Endothelial cell of umbilical vein (primary cell): ENCODE measurements around the gene FBXL4. TPM values are rescaled to one million over a fixed set of nuclear protein-coding genes. Genes with fewer than 3 reads are reported as not detected.

Source experiments
- BruUV-seq: library from RNA; stranded (reverse); fragments of 400-500 nt; replicated peaks from 2 replicates; lab custom pipeline; 2021; lab: Mats Ljungman, UMichigan
- CTCF ChIA-PET: fragments of 300-600, 350-600 bp; sonication (Branson Sonifier 250); formaldehyde crosslinking; loops from one replicate; lab custom pipeline; 2021; ENCODE audit warnings: antibody characterized with exemption, inconsistent platforms; lab: Charles Lee
- POLR2A ChIA-PET: fragments of 300-600, 350-600 bp; sonication (Branson Sonifier 250); formaldehyde crosslinking; loops from one replicate; lab custom pipeline; 2021; ENCODE audit warnings: antibody characterized with exemption, inconsistent platforms; lab: Charles Lee
- DNase-seq: peaks from one replicate; pipeline ENCODE4 v3.0.0-alpha.2; 2011; ENCODE audit warnings: low read depth, low spot score
- FAIRE-seq: peaks from 2 replicates; lab custom pipeline; 2011; peaks lifted over from hg19 to GRCh38; lab: Jason Lieb, UNC
- H2AFZ ChIP-seq: 2 replicates; pipeline ENCODE4 v1.6.0; 2012; ENCODE audit warnings: low read depth, low read length, control low read depth, inconsistent platforms
- H3K27ac ChIP-seq: 2 replicates; pipeline ENCODE4 v1.5.1; 2011; ENCODE audit warnings: low read depth, mild to moderate bottlenecking, control low read depth, low read length, moderate library complexity; ENCODE audit not compliant: insufficient read depth
- H3K27me3 ChIP-seq, 2 experiments: 2 replicates each; pipeline versions ENCODE4 v1.6.0 to v1.6.1; 2011; ENCODE audit warnings: low read length in 2 of 2, mixed read lengths in 1 of 2; ENCODE audit not compliant: control insufficient read depth in 2 of 2, insufficient read depth in 2 of 2
- H3K36me3 ChIP-seq, 2 experiments: 2 replicates in 1 of 2; 3 replicates in 1 of 2; pipeline ENCODE4 v1.5.1; 2011; ENCODE audit warnings: low read length in 2 of 2, mild to moderate bottlenecking in 1 of 2, moderate library complexity in 1 of 2; ENCODE audit not compliant: control insufficient read depth in 2 of 2, insufficient read depth in 2 of 2; ENCODE audit errors: extremely low read depth in 1 of 2
- H3K4me1 ChIP-seq: 3 replicates; pipeline ENCODE4 v1.5.1; 2011; ENCODE audit warnings: mild to moderate bottlenecking, low read length; ENCODE audit not compliant: control insufficient read depth, insufficient read depth; ENCODE audit errors: extremely low read depth
- H3K4me2 ChIP-seq: 2 replicates; pipeline ENCODE4 v1.6.1; 2011; ENCODE audit warnings: low read length, control low read depth, mixed read lengths; ENCODE audit not compliant: insufficient read depth
- H3K4me3 ChIP-seq, 3 experiments: fragments of 200-600 bp in 1 of 3; sonication (generic), shearing (Covaris generic) in 1 of 3; replicated peaks in 1 of 3; 2 replicates each; pipeline ENCODE4 v1.5.1; 2011 to 2016; ENCODE audit warnings: control low read depth in 3 of 3, low read length in 3 of 3, mild to moderate bottlenecking in 2 of 3, inconsistent platforms in 1 of 3, low read depth in 1 of 3, moderate library complexity in 1 of 3; ENCODE audit not compliant: insufficient read depth in 1 of 3
- H3K79me2 ChIP-seq: 2 replicates; pipeline ENCODE4 v1.6.0; 2012; ENCODE audit warnings: low read length, inconsistent platforms; ENCODE audit not compliant: control insufficient read depth, insufficient read depth
- H3K9ac ChIP-seq: replicated peaks from 2 replicates; pipeline ENCODE3; 2011; ENCODE audit warnings: low read length, control low read depth; ENCODE audit not compliant: insufficient read depth; ENCODE audit errors: extremely low read depth
- H3K9me1 ChIP-seq: replicated peaks from 3 replicates; pipeline ENCODE4 v1.6.0; 2011; ENCODE audit warnings: mild to moderate bottlenecking, low read length; ENCODE audit not compliant: control insufficient read depth, insufficient read depth; ENCODE audit errors: extremely low read depth
- H3K9me3 ChIP-seq: replicated peaks from 2 replicates; pipeline ENCODE4 v1.5.1; 2012; ENCODE audit warnings: low read length, inconsistent platforms; ENCODE audit not compliant: control insufficient read depth, insufficient read depth
- H4K20me1 ChIP-seq: replicated peaks from 2 replicates; pipeline ENCODE3; 2011; ENCODE audit warnings: mild to moderate bottlenecking, low read length; ENCODE audit not compliant: control insufficient read depth, insufficient read depth; ENCODE audit errors: extremely low read depth
- CTCF ChIP-seq, 2 donors: IDR thresholded peaks; 1 replicate in 1 of 2; 2 replicates in 1 of 2; pipeline ENCODE4 v1.5.1; 2011; ENCODE audit warnings: low read length in 2 of 2, mild to moderate bottlenecking in 2 of 2, moderate library complexity in 2 of 2, control low read depth in 1 of 2, inconsistent platforms in 1 of 2, low read depth in 1 of 2; ENCODE audit not compliant: insufficient read depth in 1 of 2; ENCODE audit errors: extremely low read depth in 1 of 2
- EZH2 ChIP-seq: IDR thresholded peaks from 2 replicates; pipeline ENCODE4 v1.6.1; 2012; ENCODE audit warnings: borderline replicate concordance, low read depth, mild to moderate bottlenecking, moderate library complexity, low read length, inconsistent platforms; ENCODE audit not compliant: severe bottlenecking
- FOS ChIP-seq: IDR thresholded peaks from 2 replicates; pipeline ENCODE4 v1.6.1; 2011; ENCODE audit warnings: mild to moderate bottlenecking, low read length, moderate library complexity, borderline replicate concordance; ENCODE audit not compliant: insufficient read depth
- GATA2 ChIP-seq: IDR thresholded peaks from 2 replicates; pipeline ENCODE4 v1.7.0; 2011; ENCODE audit warnings: low read depth, mild to moderate bottlenecking, moderate library complexity, mixed read lengths, low read length; ENCODE audit not compliant: insufficient read length, insufficient read depth
- JUN ChIP-seq: IDR thresholded peaks from 2 replicates; pipeline ENCODE4 v1.6.1; 2011; ENCODE audit warnings: borderline replicate concordance, low read depth; ENCODE audit not compliant: insufficient read length, insufficient read depth
- MAX ChIP-seq: IDR thresholded peaks from 2 replicates; pipeline ENCODE4 v1.6.1; 2011; ENCODE audit not compliant: insufficient read depth, insufficient read length
- MYC ChIP-seq: IDR thresholded peaks from one replicate; pipeline ENCODE4 v1.6.1; 2011; ENCODE audit warnings: mild to moderate bottlenecking, low read depth, low read length
- POLR2A ChIP-seq: IDR thresholded peaks from 2 replicates; pipeline ENCODE4 v1.6.1; 2012; ENCODE audit warnings: low read depth, mild to moderate bottlenecking, control low read depth, low read length
- POLR2AphosphoS5 ChIP-seq: IDR thresholded peaks from 2 replicates; pipeline ENCODE4 v1.6.1; 2012; ENCODE audit warnings: low read depth, mild to moderate bottlenecking, control low read depth, low read length, moderate library complexity; ENCODE audit not compliant: insufficient read depth
- dilution Hi-C: fragments of 300-500 bp; cut with MboI; formaldehyde crosslinking; loops from one replicate; pipeline ENCODE4 v1.15.0; 2019; ENCODE audit warnings: low sequenced_read_pairs; ENCODE audit not compliant: extremely low pct_ligation_motif_present
- intact Hi-C: fragments of 100-400 bp; cut with micrococcal nuclease; formaldehyde crosslinking; loops from one replicate; pipeline ENCODE4 v1.10.0; 2022
- polyA plus RNA-seq, 4 experiments: library from polyadenylated mRNA; depleted of rRNA in 3 of 4; stranded (reverse) in 3 of 4; unstranded in 1 of 4; fragments of >200 nt; gene quantifications; 2 replicates each; pipeline versions ENCODE4 v1.2.1 to v1.2.3, GENCODE V29; 2011 to 2012; ENCODE audit warnings: missing spikeins in 1 of 4
- total RNA-seq: library from RNA; stranded (reverse); gene quantifications from 2 replicates; pipeline ENCODE4 v1.2.3, GENCODE V29; 2021

The FBXL4 gene
- total and polyA plus RNA-seq, 2 donors (not counting 3 experiments of a cell fraction or from before 2014, with no cell fraction given), result 7.0 to 9.8 TPM

GRCh38 chr6:98924647-98925046 is 23.1 kb downstream of the FBXL4 start:
- CTCF ChIA-PET, result no interaction called here
- Histone ChIP-seq H3K27ac (no peak overlapping the region), H3K4me2 (no peak overlapping the region), H3K9ac (no peak overlapping the region), H2AFZ (no peak overlapping the region), H3K79me2 (peaks cover under 1% of the 10 kb centered on the region), H4K20me1 (no peaks in the 10 kb centered on the region), H3K9me1 (no peaks in the 10 kb centered on the region), H3K36me3 (peaks cover 2 to 3% of the 10 kb centered on the region in 2 experiments), H3K27me3 (no peaks in the 10 kb centered on the region), H3K4me3 (no peak overlapping the region), H3K9me3 (no peaks in the 10 kb centered on the region), H3K4me1 (no peaks in the 10 kb centered on the region)
- POLR2A ChIA-PET, result no interaction called here
- DNase-seq, result no peak
- no peak for FAIRE-seq
- BruUV-seq, result no TSS peak
- dilution Hi-C loops, result no loop called here
- TF ChIP-seq CTCF (IDR thresholded peaks at IDR 0.05; ENCODE audit: extremely low read depth in 1 of 2, insufficient read depth in 1 of 2, low read depth in 1 of 2, low read length in 2 of 2), result no peak
- no peak for TF ChIP-seq MAX
- TF ChIP-seq MYC, result no peak
- no peak for TF ChIP-seq JUN
- intact Hi-C loops, result no loop called here

GRCh38 chr6:98920904-98921431 is 26.8 kb downstream of the FBXL4 start:
- TF ChIP-seq POLR2A (no peak), GATA2 (no peak), MYC (no peak), EZH2 (no peak), FOS (no peak), CTCF (IDR thresholded peaks at IDR 0.05; ENCODE audit: extremely low read depth in 1 of 2, insufficient read depth in 1 of 2, low read depth in 1 of 2, low read length in 2 of 2) (no peak), POLR2AphosphoS5 (no peak), MAX (no peak), JUN (no peak)
- BruUV-seq, result no TSS peak
- Histone ChIP-seq H3K4me2 (no peak overlapping the region), H3K4me1 (no peaks in the 10 kb centered on the region), H3K4me3 (no peak overlapping the region), H3K9me1 (no peaks in the 10 kb centered on the region), H3K9me3 (no peaks in the 10 kb centered on the region), H3K9ac (no peak overlapping the region), H4K20me1 (no peaks in the 10 kb centered on the region), H3K36me3 (peaks cover 0 to 2% of the 10 kb centered on the region in 2 experiments), H2AFZ (no peak overlapping the region), H3K79me2 (no peaks in the 10 kb centered on the region), H3K27ac (no peak overlapping the region), H3K27me3 (no peaks in the 10 kb centered on the region)
- ChIA-PET CTCF (interaction anchor here (1.5 kb wide), 1 partner anchor 57 kb away, joined by 3 read pairs; no protein-coding TSS in a partner anchor), POLR2A (no interaction called here)
- no peak for FAIRE-seq
- dilution Hi-C loops, result no loop called here
- no peak for DNase-seq
- intact Hi-C loops, result no loop called here
